BLaER1 treated with 17β-estradiol and CSF1 and Interleukin-3, amounts not matched to agents 10 nM and 100 nM (cell line): ENCODE measurements around the gene CCDC57.

ENCODE experiments used
- H3K27ac ChIP-seq, 11 experiments: shearing (Covaris generic); formaldehyde crosslinking; 2 replicates each; pipeline ENCODE4 v1.8.1; 2022
- H3K27me3 ChIP-seq, 11 experiments: shearing (Covaris generic); formaldehyde crosslinking; 2 replicates each; pipeline ENCODE4 v1.8.1; 2022
- H3K36me3 ChIP-seq, 11 experiments: shearing (Covaris generic); formaldehyde crosslinking; 2 replicates each; pipeline ENCODE4 v1.8.1; 2022
- H3K4me1 ChIP-seq, 10 experiments: shearing (Covaris generic); formaldehyde crosslinking; 2 replicates each; pipeline ENCODE4 v1.8.1; 2022
- H3K4me2 ChIP-seq, 11 experiments: shearing (Covaris generic); formaldehyde crosslinking; 2 replicates each; pipeline ENCODE4 v1.8.1; 2022
- H3K4me3 ChIP-seq, 10 experiments: shearing (Covaris generic); formaldehyde crosslinking; 2 replicates each; pipeline ENCODE4 v1.8.1; 2022
- H3K9ac ChIP-seq, 11 experiments: shearing (Covaris generic); formaldehyde crosslinking; 2 replicates each; pipeline ENCODE4 v1.8.1; 2022
- H3K9me3 ChIP-seq, 11 experiments: shearing (Covaris generic); formaldehyde crosslinking; replicated peaks in 1 of 11; 2 replicates each; pipeline ENCODE4 v1.8.1; 2022
- H4K20me1 ChIP-seq, 11 experiments: shearing (Covaris generic); formaldehyde crosslinking; 2 replicates each; pipeline ENCODE4 v1.8.1; 2022
- Cebpa-rat ChIP-seq, 11 experiments: shearing (Covaris generic); IDR thresholded peaks; 2 replicates each; pipeline ENCODE4 v1.8.1; 2022

Gene CCDC57

DNA sequence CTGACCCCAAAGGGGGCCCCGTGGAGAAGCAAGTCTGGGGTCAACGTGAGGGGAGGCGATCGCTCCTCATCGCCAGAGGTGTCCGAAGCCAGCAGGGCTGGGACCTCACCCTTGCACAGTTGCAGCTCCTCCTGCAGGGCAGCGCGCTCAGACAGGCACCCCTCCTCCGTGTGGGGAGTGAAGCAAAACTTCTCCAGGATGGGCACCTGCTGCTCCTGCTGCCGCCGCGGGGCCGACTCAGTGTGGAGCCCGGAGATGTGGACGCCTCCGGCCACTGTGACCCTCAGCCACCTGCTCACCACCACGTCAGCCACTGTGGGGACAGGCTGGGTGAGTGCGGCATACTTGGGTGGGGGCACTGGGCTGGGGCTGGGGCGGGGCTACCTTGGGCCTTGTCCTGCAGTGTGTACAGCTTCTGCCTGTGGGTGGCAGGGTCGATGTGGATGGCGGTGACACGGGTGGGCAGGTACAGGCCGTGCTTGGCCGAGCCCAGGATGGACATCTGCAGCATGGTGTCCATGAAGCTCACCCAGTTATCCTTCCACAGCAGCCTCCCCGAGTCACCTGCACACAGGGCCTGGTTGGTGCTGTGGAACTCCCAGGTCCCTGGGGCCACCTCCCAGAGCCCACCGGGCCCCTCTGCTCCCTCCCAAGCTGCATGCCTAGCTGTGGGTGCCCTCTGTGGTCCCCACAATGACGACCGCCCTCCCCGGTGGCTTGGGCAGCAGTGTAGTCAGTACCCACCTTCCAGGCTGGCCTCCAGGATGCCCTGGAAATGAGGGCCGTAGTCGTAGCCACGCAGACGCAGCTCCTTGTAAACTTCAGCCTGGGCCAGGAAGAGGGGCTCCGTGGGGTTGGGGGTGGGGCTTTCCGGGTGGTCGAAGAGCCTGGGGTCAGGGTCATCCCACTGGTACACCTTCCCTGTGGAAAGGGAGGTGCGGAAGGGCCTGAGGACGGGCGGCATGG, 125.4 kb downstream of the CCDC57 start:
- H3K9ac ChIP-seq, result no peak overlapping the region
- H3K27ac ChIP-seq, result no peak overlapping the region
- no peak for TF ChIP-seq Cebpa-rat (IDR thresholded peaks at IDR 0.05)
- H3K27me3 ChIP-seq, result no peaks in the 10 kb centered on the region
- H3K4me1 ChIP-seq, result no peaks in the 10 kb centered on the region
- H3K4me3 ChIP-seq, result no peak overlapping the region
- no peaks in the 10 kb centered on the region for H3K9me3 ChIP-seq
- peaks cover 98 to 100% (median 100%) of the 10 kb centered on the region in 11 experiments for H3K36me3 ChIP-seq
- H3K4me2 ChIP-seq, result no peak overlapping the region
- H4K20me1 ChIP-seq, result peaks cover 0 to 100% (median 99%) of the 10 kb centered on the region in 11 experiments; a peak in 20 of 22 replicates

DNA sequence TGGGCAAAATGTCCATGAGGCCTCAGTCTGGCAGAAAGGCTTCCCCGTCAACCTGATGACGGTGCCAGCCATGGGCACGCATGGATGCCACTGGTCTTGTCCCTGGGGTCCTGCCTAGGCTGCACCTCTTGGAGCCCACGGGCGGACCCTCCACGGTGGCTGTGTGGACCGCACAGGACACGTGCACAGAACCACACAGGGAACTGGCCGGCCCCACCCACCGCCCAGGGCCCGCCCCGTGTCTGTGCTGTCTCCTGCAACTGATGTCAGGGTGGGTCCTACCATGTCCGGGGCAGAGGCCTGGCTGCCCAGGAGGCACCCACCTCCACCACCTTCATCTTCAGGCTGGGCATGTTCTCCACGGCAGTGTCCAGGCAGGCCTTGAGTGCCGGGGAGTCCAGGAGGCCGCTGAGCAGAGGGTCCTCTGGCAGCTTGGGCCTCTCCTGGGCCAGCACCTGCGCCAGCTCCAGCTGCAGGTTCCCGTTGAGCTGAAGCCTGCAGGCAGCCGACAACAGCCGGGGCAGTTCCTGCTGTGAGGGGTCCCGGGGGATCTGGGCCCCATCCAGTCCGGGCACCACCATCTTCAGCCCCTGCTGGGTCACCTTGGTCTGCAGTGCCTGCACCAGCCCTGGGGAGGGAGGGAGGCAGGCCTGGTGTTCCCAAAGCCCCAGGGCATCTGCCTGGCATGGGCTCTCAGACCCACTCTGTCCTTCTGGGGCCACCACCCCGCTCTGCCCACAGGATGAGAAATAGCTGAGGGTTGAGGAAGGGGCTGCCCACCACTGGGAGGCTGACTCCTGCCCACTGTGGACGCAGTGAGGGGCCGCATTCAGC, 126.5 kb downstream of the CCDC57 start:
- H3K27ac ChIP-seq, result no peak overlapping the region
- no peaks in the 10 kb centered on the region for H3K27me3 ChIP-seq
- TF ChIP-seq Cebpa-rat (IDR thresholded peaks at IDR 0.05), result no peak
- no peak overlapping the region for H3K4me2 ChIP-seq
- no peak overlapping the region for H3K4me3 ChIP-seq
- peaks cover 96 to 99% (median 98%) of the 10 kb centered on the region in 11 experiments for H3K36me3 ChIP-seq
- peaks cover 0 to 99% (median 96%) of the 10 kb centered on the region in 11 experiments; a peak in 20 of 22 replicates for H4K20me1 ChIP-seq
- H3K9me3 ChIP-seq, result no peaks in the 10 kb centered on the region
- H3K4me1 ChIP-seq, result no peaks in the 10 kb centered on the region
- peak overlapping the region in 3 of 11 experiments; percentile 7 to 35 (median 22); a peak in 2 of 22 replicates for H3K9ac ChIP-seq

DNA sequence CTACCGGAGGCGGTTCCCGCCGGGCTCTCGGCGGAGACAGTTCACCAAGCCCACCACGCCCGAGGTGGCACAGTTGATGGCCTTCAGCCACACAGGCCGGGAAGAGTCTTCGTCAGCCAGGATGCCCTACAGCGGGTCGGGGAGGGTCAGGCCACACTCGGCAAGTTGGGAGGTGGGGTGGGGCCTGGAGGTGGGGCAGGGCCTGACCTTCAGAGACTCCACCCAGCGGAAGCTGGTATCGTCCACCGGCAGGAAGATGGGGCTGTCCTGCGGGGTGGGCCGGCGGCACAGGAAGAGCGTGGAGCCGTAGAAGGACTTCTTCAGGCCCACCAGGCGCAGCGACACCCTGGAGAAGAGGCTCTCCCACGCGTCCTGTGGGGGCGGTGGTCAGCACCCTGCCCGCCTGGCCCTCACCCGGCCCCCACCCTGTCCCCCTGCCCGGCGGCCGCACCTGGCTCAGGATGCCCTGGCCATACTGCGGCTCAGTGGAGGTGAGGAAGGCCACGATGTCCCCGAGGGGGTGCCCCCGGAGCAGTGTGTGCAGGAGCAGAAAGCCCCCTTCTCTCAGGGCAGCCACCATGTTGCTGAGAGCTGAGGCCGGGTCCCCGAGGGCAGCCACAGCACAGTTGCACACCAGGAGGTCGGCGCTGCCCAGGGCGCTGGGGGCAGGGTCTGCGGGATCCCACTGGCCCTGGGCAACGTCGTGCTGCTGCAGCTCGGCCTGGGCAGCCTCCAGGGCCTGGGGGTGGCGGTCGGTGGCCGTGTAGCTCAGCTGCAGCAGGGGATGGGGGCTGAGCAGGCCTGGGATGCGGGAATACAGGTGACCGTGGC, 127.4 kb downstream of the CCDC57 start:
- Histone ChIP-seq H3K4me2 (no peak overlapping the region), H3K9me3 (no peaks in the 10 kb centered on the region), H3K36me3 (peaks cover 96 to 99% (median 98%) of the 10 kb centered on the region in 11 experiments), H3K4me1 (no peaks in the 10 kb centered on the region), H3K27ac (no peak overlapping the region), H4K20me1 (peaks cover 0 to 99% (median 96%) of the 10 kb centered on the region in 11 experiments; a peak in 20 of 22 replicates), H3K4me3 (no peak overlapping the region), H3K9ac (0 out of 22 replicates have a peak overlapping the region, but pooled peaks of 2 of the 11 experiments have one; percentile 7 to 22), H3K27me3 (no peaks in the 10 kb centered on the region)
- no peak for TF ChIP-seq Cebpa-rat (IDR thresholded peaks at IDR 0.05)

DNA sequence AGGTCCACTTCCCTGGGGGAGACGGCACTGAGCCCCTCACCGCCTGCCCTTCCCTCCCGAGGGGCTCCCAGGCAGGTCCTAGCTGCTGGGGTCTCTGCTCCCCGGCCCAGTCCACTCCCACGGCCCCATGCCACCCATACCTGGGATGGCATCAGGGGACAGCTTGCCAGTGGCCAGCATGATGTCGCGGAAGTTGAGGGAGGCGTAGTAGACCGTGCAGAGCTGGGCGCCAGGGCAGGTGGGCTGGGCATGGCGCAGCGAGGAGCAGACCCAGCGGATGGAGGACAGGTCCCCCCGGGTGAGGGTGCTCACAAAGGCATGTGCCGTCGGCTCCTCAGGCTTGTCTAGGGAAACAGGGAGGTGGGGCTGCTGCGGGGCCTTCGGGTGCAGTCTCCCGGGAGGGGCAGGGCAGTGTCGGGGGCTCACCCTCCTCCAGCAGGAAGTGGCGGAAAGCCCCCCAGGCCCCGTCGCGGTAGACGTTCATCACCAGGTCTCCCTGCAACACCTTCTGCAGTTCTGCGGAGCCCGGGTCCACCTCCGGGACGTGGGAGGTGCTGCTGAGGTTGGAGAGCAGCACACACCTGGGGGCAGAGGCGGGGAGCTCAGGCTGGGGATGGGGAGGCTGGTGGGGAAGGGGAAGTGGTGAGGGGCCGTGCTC, 128.1 kb downstream of the CCDC57 start:
- H3K27me3 ChIP-seq, result no peaks in the 10 kb centered on the region
- no peak overlapping the region for H3K4me3 ChIP-seq
- H3K9ac ChIP-seq, result no peak overlapping the region
- H3K36me3 ChIP-seq, result peaks cover 96 to 99% (median 98%) of the 10 kb centered on the region in 11 experiments
- peaks cover 0 to 99% (median 96%) of the 10 kb centered on the region in 11 experiments; a peak in 20 of 22 replicates for H4K20me1 ChIP-seq
- no peak overlapping the region for H3K4me2 ChIP-seq
- no peaks in the 10 kb centered on the region for H3K4me1 ChIP-seq
- no peaks in the 10 kb centered on the region for H3K9me3 ChIP-seq
- TF ChIP-seq Cebpa-rat (IDR thresholded peaks at IDR 0.05), result no peak
- H3K27ac ChIP-seq, result no peak overlapping the region

DNA sequence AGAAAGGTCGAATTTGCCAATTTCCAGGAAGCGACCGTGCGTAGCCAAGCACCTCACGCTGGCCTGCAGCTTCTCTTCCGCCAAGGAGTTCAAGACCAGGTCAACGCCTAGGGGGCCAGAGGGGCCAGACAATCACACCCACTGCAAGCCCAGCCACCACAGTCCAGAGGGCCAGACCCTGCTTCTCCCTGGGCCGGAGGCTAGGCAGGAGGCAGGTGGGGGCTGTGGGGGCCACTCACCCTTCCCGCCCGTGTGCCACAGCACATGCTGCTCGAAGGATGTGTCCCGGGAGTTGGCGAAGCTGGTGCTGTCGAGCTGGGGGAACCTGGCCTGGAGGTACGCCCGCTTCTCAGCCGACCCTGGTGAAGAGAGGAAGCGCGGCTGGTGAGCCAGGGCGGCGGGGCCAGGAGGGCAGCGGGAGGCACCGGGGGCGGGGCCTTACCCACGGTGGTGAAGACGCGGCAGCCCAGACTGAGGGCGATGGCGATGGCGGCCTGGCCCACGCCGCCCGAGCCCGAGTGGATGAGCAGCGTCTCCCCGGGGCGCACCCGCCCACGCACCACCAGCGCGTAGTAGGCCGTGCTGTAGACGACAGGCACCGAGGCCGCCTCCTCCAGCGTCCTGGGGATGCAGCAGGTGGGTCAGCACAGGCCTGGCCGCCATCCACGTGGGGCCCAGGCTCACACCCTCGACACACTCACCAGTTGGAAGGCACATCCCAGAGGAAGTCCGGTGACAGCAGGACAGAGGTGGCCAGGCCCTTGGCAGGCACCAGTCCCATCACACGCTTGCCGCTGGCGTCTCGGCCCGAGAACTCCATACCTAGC, 128.9 kb downstream of the CCDC57 start:
- H3K4me2 ChIP-seq, result no peak overlapping the region
- no peaks in the 10 kb centered on the region for H3K4me1 ChIP-seq
- no peak overlapping the region for H3K4me3 ChIP-seq
- no peaks in the 10 kb centered on the region for H3K27me3 ChIP-seq
- no peak for TF ChIP-seq Cebpa-rat (IDR thresholded peaks at IDR 0.05)
- H4K20me1 ChIP-seq, result peaks cover 0 to 97% (median 94%) of the 10 kb centered on the region in 11 experiments; a peak in 20 of 22 replicates
- H3K9me3 ChIP-seq, result no peaks in the 10 kb centered on the region
- H3K27ac ChIP-seq, result no peak overlapping the region
- no peak overlapping the region for H3K9ac ChIP-seq
- peaks cover 93 to 98% (median 96%) of the 10 kb centered on the region in 11 experiments for H3K36me3 ChIP-seq

DNA sequence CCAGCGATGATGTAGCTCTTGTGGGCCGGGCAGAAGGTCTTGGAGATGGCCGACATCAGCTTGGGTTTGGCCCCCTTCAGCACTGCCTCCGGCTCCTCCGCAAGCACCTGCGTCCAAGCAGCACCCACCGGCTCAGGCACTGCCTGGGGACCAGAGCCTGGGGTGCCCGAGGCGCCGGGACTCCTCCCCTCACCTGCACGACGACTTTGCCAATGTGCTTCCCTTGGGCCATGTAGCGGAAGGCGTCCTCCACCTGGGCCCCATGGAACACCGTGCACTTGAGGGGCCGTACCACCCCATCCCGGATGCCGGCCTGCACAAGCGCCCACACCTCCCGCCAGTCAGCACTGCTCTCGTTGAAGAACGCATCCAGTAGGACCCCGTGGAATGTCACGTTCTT, 129.6 kb downstream of the CCDC57 start:
- H3K27ac ChIP-seq, result no peak overlapping the region
- no peak overlapping the region for H3K4me2 ChIP-seq
- H3K9ac ChIP-seq, result no peak overlapping the region
- H3K4me1 ChIP-seq, result no peaks in the 10 kb centered on the region
- H3K36me3 ChIP-seq, result peaks cover 93 to 98% (median 96%) of the 10 kb centered on the region in 11 experiments
- no peak for TF ChIP-seq Cebpa-rat (IDR thresholded peaks at IDR 0.05)
- peaks cover 0 to 97% (median 93%) of the 10 kb centered on the region in 11 experiments; a peak in 20 of 22 replicates for H4K20me1 ChIP-seq
- H3K4me3 ChIP-seq, result no peak overlapping the region
- H3K27me3 ChIP-seq, result no peaks in the 10 kb centered on the region
- H3K9me3 ChIP-seq, result no peaks in the 10 kb centered on the region

DNA sequence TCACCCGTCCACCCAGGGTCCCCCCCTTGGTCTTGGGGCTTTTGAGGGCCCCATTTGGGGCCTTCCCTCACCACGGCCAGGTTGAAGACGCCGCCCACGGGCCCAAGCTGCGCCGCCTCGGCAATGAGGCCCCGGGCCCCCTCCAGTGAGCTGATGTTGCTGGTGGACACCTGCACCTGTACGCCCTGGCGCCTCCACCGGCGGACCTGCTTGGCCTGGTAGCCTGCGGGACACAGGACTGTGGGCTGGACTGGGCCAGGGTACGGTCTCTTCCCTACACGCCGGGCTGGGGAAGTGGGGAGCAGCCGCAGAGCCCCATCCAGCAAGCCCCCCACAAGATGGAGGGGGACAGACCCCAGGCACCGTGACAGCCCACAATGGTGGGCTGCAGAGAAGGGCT, 130.2 kb downstream of the CCDC57 start:
- Histone ChIP-seq H3K36me3 (peaks cover 90 to 98% (median 96%) of the 10 kb centered on the region in 11 experiments), H3K4me3 (no peak overlapping the region), H3K4me1 (0 out of 20 replicates have a peak, but pooled peaks cover 0 to 4% (median 0%) of the 10 kb centered on the region in 10 experiments), H3K27ac (no peak overlapping the region), H3K4me2 (no peak overlapping the region), H3K9me3 (no peaks in the 10 kb centered on the region), H3K27me3 (no peaks in the 10 kb centered on the region), H4K20me1 (peaks cover 0 to 97% (median 93%) of the 10 kb centered on the region in 11 experiments; a peak in 20 of 22 replicates), H3K9ac (no peak overlapping the region)
- TF ChIP-seq Cebpa-rat (IDR thresholded peaks at IDR 0.05), result no peak
